HG02610 (cell line): ENCODE measurements around the gene PIP4K2C.
"Not testable (repeated sequence)": the region's sequence is repeated elsewhere in the genome, so short reads cannot be mapped to it uniquely, and the experiment has no call there.

Experiments
- ATAC-seq: cut with Tn5 transposase; IDR thresholded peaks from one replicate; pipeline ENCODE4 v1.9.1; 2021; ENCODE audit warnings: mild to moderate bottlenecking, moderate library complexity; ENCODE audit not compliant: unreplicated experiment

The PIP4K2C gene

DNA sequence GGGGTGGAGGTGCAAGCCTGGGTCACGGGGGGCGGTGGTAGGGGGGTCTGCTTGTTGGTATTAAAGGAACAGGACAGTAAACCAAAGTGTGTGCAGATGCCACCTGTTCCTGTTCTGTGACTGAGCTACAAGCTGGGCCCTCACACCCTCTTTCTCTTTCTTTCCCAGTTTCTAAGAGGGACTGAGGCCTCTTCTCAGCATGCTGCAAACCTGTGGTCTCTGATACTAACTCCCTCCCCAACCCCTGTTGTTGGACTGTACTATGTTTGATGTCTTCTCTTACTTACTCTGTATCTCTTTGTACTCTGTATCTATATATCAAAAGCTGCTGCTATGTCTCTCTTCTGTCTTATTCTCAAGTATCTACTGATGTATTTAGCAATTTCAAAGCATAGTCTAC lies 6.9 kb upstream of the PIP4K2C start:
- no peak for ATAC-seq

GRCh38 chr12:57584690-57585089 lies 6.3 kb upstream of the PIP4K2C start:
- no peak for ATAC-seq

DNA sequence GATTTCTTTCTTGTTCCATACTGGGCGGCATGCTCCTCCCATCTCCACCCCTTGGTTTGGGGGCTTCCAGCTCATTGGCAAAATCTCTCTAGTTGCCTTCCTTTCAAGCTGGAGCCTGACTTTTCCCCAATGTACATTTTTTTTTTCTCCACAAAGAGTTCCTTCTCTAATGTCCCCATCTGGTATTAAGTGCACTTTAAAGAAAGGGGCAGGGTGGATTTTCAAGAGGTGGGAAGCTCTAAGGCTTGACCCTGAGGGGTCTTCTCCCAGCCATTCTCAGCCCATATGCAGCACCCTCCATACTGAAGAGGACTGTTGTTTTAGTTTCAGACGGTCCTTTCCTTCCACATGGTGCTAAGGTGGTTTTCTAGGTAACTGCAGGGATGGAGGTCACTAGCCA lies 5.8 kb upstream of the PIP4K2C start:
- ATAC-seq, result no peak

DNA sequence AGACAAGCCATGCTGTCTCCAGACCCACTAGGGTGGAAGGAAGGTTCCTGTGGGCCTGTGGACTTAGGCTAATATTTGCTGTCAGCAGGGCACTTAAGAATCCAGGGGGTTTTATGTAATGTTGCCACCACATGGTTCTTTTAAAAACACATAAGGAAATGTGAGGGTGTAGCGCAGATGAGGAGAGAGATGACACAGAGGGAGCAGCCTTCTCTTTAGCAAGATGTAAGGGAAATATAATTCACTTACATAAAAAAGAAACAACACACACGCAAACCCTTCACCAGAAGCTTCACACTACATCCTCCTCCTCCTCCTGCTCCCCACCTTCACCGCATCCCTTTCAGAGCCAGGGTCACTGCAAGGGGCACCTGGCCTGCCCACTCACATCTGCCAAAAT lies 4.9 kb upstream of the PIP4K2C start:
- ATAC-seq, result no peak

- no peak for ATAC-seq
Measured at GRCh38 chr12:57586832-57587429, 4.1 kb upstream of the PIP4K2C start.

DNA sequence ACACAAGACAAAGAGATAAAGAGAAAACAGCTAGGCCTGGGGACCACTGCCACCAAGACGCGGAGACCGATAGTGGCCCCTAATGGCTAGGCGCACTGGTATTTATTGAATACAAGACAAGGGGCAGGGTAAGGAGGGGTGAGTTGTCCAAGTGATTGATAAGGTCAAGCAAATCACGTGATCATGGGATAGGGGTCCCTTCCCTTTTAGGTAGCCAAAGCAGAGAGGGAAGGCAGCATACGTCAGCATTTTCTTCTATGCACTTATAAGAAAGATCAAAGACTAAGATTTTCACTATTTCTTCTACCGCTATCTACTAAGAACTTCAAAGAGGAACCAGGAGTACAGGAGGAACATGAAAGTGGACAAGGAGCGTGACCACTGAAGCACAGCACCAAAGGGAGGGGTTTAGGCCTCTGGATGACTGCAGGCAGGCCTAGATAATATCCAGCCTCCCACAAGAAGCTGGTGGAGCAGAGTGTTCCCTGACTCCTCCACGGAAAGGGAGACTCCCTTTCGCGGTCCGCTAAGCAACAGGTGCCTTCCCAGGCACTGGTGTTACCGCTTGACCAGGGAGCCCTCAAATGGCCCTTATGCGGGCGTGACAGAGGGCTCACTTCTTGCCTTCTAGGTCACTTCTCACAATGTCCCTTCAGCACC lies 1.9 kb upstream of the PIP4K2C start:
- not testable (repeated sequence) for ATAC-seq

GRCh38 chr12:57590479-57590863 lies 521 bp upstream of the PIP4K2C start:
- ATAC-seq, result no peak

DNA sequence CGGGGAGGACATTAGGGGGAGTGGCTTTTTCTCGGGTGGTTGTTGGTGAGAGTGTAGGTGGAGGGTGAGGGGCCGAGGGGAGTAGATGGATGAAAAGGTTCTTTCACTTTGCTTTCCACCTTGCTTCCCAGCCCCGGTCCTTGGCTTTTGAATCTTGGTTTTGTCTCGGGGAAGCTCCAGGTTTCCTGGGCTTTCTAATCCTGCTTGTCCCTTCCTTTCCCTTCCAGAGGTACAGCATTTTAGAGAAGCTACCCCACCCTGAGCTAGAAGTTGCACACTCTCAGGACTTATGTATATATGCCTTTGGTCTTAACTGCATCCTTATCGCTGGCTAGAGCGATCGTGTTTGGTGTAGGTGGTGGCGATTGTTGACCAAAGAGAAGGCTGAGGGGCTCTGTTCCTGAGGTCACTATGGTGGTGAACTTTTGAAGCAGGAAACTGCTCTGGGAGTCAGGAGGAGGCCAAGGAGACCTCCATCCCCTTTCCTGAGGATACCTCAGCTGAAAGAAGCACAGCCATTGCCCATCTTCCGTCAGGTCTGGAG lies 862 bp downstream of the PIP4K2C start:
- no peak for ATAC-seq

- ATAC-seq, result no peak
Measured at GRCh38 chr12:57592551-57593165, 1.7 kb downstream of the PIP4K2C start.

DNA sequence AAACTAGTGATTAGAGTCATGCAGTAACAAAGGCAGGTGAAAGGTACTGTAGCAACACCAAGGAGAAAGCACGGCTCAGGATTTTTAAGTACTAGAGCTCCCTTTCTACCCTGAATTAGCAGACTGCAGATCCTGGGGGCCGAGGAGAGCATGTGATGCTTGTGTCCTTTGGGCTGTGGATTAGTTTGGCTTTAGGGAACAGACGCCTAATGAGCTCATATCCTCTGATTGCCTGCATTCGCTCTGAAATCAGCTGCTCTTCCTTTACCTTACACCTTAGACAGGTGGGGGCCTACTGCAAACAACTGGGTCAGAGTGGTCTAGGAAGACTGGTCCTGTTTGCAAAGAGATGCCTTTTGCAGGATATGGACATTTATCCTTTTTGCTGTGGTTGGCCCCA lies 2.2 kb downstream of the PIP4K2C start:
- ATAC-seq, result no peak

GRCh38 chr12:57600395-57600794 lies 9.4 kb downstream of the PIP4K2C start:
- no peak for ATAC-seq

GRCh38 chr12:57602544-57602943 lies 11.6 kb downstream of the PIP4K2C start:
- no peak for ATAC-seq

GRCh38 chr12:57603324-57603723 lies 12.3 kb downstream of the PIP4K2C start:
- no peak for ATAC-seq

- no peak for ATAC-seq
Measured at GRCh38 chr12:57603815-57604453, 12.9 kb downstream of the PIP4K2C start.

GRCh38 chr12:57604454-57604991 lies 13.5 kb downstream of the PIP4K2C start, which contains the start of gene DTX3:
DTX3 (plus strand) TSS chr12:57604824; CDS start chr12:57606518, 1,694 bp downstream.
- peak; percentile 66 for ATAC-seq

DNA sequence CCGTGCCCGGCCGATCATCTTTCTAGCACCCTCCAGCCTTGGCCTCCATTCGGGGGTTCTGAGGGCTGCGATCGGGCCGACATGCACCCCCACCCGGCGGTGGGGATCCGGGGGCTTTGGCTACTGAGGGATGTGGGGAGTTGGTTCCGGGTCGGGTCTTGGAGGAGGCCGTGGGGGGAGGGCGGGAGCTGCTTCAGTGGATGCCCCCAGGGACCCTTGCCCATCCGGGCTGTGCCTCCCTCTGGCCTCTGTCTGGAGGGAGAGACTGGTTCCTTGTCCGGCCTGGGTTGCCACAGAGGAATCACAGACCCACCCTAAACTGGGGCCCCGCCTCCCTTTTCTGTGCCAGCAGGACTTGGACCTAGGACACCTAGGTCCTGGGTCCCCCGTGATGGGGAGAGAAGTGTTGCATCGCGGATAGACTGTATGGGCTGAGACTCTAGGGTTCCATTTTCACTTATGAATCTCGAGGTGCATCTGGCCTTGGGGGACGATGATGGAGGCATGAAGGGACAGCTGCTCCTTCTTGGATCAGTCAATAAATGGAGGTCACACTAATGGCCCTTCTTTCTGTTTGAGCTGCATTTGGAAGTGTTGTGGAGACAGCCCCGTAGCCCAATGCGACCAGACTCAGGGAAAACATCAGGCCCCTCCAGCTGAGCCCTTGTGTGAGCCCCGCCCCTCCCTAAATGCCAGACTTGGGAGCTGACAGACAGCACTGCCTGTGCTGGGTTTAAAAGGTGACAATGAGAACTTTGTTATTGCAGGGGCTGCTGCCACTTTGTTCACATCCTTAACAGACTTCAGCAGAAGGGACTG lies 14.2 kb downstream of the PIP4K2C start:
- ATAC-seq, result peak; percentile 13

DNA sequence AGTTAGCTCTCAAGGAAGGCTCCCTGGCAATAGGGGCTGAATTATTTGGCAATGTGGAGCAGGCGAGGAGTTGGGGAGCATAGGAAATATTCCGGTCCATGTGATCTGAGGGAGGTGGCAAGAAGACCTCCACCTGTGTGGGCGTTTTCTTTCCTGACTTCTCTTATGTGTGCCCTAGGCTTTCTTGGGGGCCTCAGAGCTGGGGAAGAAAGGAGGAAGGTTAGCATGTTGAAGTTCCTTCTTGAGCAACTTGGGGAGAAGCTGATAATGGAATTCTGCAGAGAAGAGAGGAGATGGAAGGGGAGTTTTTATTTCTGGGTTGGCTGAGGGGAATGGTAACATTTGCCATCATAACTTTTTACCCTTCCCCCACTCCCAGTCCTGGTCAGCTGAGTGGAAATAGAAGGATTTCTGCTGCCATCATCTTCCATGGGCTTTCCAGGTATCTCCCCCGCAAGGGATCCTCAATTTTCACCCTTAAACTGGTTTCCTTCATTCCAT lies 14.9 kb downstream of the PIP4K2C start:
- no peak for ATAC-seq

DNA sequence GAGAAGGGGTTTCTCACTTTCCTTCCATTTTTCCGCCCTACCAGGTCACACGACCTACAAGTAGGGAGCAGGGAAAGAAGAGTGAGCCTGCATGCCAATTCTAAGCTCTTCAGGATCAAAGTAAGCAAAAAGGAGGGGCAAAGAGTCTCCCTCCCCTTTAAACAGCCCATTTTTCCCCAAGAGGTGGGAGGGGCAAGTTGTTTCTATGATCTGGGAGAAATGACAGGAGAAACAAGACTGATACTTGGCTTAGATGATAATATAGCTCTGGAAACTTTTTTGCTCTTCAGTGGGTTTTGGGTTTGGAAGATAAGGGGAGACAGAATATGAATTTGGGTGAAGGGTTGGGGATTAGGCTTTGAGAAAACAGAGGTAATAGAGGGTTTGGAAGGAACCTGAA lies 15.4 kb downstream of the PIP4K2C start:
- no peak for ATAC-seq

DNA sequence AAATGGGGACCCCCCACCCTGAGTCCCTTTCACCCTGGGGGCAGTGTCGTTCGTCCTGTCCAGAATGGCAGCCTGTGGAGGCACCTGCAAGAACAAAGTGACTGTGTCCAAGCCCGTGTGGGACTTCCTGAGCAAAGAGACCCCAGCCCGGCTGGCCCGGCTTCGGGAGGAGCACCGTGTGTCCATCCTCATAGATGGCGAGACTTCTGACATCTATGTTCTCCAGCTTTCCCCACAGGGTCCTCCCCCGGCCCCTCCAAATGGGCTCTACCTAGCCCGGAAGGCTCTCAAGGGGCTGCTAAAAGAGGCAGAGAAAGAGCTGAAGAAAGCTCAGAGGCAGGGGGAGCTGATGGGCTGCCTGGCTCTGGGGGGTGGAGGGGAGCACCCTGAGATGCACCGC lies 15.8 kb downstream of the PIP4K2C start:
- ATAC-seq, result no peak

- ATAC-seq, result no peak
Measured at GRCh38 chr12:57607958-57608663, 17.1 kb downstream of the PIP4K2C start.
